Activated CD4-positive, alpha-beta T cell treated with anti-CD3 and anti-CD28 coated beads for 24 hours (primary cell): ENCODE data around the gene SIGLEC7.

ENCODE experiments used
- DNase-seq, 2 donors: peaks; one replicate each; pipeline ENCODE4 v3.0.0-alpha.2; 2020; ENCODE audit warnings: low read depth in 2 of 2

The SIGLEC7 gene

DNA sequence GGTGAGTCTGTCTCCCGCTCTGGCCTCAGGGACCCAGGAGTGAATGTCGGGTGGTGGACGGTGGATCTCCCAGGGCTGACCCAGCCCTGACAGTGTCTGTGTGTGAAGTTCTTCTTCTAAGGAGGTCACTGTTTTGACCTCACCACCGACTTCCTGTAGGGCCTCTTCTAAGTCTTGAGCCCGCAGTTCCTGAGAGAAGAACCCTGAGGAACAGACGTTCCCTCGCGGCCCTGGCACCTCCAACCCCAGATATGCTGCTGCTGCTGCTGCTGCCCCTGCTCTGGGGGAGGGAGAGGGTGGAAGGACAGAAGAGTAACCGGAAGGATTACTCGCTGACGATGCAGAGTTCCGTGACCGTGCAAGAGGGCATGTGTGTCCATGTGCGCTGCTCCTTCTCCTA, at the start of gene SIGLEC7:
SIGLEC7 (plus strand) TSS at position 183 of the 400 bp plus-strand sequence; CDS start at position 252, 69 bp downstream.
- no peak for DNase-seq

DNA sequence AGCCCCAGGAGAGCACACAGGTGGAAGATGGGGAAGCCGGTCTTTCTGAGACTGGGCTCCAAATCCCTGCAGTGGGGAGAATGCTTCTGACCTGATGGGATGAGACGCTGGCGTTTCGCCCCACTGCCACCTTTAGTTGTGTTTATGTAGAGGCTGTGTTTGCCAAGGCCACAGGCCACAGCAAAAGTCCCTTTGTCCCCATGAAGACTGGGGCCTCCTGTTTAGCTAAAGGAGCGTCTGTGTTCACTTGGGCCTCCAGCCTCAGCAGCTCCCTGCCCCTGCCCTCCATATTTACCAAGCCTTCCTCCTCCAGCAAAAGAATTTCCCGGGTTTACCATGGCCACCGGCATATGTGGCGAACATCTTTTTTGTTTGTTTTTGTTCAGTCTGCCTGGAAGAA, 49.0 kb upstream of the SIGLEC7 start:
- DNase-seq, result no peak

DNA sequence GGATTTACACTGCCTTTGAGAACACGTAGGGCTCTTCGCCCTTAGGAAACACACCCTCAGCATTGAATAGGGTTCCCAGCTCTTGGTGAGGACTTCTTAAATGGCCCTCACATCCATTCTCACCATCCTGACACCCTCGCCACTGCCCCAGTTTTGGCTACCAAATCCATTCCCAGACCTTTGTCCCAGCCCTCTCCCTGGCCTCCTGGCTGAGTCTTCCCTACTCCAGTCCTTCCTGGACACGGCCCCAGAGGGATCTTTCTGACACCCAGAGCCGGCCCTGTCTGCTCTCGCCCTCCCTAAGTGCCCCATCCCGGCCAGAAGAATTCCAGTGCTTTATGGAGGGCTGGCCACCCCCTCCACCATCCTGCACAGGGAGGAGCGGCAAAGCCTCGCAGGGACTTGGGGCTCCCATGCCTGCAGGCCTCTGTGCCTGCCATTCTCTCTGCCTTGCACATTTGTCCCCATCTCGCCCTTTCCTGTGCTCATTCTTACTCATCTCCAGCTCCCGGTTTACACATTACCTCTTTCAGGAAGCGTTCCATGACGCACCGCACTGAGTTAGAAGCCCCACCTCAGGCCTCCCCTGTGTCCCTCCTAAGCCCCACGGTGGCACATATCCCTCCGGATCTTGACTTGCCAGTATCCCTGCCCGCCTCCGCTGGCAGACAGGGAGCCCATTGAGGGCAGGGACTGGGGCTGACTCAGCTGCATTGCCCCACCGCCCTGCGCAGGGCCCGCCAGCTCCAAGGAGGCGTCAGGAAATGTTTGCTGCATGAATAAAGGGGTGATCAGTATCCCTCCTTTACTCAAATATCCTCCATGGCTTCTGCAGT, 48.4 kb upstream of the SIGLEC7 start:
- no peak for DNase-seq

DNA sequence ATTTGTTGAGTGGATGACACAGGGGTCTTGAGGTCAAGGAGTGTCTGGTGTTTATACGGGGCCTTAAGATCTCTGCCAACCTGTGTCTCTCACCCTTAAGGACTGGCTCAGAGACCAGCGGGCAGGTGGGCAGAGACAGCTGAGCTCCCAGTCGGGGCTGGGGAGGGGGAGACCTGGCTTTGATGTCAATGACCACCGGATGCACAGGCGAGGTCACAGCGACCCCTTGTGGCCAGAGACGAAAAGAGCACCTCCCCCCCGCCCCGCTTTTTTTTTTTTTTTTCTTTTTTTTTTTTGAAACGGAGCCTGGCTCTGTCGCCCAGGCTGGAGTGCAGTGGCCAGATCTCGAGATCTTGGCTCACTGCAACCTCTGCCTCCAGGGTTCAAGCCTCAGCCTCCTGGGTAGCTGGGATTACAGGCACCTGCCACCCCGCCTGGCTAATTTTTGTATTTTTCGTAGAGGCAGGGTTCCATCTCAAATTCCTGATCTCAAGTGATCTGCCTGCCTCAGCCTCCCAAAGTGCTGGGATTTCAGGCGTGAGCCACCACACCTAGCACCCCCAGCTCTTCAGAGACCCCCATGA, 47.3 kb upstream of the SIGLEC7 start:
- peak in 1 of 2 donors; percentile 17 for DNase-seq

DNA sequence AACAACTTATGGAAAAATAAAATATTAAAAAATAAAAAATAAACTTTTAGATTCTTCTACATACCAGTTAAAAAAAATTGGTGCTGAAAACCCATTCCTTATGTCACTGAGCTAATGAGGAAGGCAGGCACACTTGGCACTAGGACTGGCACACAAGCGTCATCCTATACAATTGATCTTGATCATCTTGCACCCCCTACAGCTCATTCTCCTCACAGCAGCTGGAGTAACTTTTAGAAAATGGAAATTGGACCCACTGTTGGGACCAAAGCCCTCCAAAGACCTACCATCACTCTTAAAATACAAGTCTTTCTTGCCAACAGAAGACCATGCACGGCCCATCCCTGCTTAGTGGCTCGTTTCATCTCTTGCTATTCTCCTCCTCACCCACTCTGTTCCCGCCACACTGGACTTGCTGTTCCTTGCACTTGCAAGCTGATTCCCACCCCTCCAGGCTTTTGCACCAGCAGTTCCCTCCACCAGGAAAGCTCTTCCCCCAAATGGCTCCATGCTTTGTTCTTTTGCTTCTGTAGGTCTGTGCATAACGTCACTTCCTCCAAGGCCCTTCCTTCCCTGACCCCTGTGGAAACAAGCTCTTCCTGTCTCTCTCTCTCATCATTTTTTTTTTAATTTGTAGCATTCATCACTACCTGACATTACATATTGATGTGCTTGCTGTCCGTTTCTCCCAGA, 45.5 kb upstream of the SIGLEC7 start:
- DNase-seq, result no peak

DNA sequence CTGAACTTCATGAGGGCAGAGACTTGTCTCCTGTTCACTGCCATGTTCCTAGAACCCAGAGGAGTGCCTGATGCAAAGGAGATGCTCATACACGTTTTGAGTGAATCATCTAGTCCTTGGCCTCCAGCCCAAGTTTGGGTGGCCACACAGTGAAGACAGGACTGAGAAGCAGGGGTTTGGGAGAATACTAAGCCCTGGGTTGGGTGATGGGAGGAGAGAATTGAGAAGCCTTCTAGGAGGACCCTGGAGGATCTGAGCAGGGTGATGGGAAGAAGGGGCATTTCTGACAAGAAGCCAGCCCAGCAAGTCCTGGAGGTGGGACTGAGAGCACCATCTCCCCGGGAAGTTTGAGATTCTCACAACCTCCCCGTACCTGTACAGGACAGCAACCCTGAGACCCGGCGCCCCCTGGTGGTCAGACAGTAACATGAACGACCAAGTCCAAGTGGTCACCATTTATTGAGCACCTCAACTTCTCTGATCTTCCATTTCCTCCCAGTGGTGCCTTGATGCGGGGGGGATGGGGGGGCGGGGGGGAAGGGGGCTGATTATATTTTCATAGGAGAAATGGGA, 44.8 kb upstream of the SIGLEC7 start:
- DNase-seq, result peak; percentile 66 to 73

DNA sequence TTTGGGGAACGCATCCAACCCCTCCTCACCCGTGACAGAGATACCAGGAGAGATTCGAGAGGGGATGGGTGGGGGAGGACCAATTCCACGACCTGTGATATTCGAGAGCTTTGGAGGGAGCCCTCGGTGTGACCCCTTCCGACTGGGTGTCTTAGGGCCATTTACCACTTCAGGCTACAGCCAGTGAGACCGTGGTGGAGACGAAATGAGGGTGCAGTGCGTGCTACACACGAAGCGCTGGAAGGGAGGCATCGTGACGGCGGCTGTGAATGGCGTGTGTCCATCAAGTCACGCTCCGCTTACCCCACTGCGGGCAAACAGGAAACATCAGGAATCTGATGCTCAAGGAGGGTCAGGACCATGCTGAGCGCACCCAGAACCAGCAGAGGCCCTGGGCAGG, 44.3 kb upstream of the SIGLEC7 start:
- no peak for DNase-seq

DNA sequence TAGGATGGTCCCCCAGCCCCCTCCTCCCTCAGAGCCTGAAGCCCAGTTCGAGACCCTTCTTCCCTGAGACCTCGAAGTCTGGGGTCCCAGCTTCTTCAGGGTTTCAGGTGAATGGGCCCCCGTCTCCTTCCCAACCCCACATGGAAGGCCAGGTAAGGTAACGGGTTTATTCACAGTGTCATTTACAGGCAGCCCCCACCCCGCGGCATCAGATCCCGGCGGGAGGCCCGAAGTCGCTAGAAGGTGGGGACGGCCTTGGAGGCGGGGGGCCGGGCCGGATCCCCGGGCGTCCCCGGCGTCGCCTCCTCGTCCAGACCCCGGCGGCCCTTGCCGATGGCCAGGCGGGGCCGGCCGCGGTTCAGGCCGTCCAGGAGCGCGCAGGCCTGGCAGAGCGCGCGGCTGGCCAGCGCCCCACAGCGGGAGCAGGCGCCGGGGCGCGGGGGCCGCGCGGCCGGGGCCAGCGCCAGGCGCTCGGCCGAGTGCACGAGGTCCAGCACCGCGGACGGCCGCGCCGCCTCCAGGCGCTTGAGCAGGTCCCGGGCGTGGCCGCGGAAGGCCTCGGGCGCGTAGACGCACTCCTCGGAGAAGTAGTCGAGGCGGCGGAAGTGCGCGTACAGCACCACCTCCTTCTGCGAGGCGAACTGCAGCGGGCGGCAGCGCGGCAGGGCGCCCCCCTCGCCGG, 43.6 kb upstream of the SIGLEC7 start:
- DNase-seq, result no peak

DNA sequence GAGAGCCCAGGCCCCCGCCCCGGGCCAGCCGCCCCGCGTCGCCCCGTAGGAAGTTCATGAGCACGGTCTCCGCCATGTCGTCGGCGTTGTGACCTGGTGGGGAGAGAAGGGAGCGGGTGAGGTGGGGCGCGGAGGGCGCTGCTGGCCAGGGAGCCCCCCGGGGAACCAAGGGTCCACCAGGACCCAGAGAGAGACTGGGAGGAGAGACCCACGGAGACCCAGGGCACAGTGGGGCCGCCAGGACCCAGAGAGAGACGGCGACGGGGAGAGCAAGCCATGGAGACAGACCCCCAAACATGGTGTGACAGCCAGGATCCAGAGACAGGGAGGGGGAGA, 43.1 kb upstream of the SIGLEC7 start:
- DNase-seq, result no peak

DNA sequence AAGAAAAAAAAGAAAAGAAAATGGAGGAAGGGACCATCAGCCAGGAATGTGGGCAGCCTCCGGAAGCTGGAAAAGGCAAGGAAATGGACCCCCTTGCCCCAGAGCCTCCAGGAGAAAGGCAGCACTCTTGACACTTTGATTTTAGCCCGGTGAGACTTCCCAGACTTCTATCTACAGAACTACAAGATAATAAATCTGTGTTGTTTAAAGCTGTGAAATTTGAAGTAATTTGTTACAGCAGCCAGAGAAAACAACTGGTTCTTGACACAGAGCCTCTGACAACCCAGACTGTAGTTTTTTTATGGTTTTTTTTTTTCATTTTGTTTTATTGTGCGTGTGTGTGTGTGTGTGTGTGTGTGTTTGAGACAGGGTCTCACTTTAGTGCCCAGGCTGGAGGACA, 41.5 kb upstream of the SIGLEC7 start:
- no peak for DNase-seq

DNA sequence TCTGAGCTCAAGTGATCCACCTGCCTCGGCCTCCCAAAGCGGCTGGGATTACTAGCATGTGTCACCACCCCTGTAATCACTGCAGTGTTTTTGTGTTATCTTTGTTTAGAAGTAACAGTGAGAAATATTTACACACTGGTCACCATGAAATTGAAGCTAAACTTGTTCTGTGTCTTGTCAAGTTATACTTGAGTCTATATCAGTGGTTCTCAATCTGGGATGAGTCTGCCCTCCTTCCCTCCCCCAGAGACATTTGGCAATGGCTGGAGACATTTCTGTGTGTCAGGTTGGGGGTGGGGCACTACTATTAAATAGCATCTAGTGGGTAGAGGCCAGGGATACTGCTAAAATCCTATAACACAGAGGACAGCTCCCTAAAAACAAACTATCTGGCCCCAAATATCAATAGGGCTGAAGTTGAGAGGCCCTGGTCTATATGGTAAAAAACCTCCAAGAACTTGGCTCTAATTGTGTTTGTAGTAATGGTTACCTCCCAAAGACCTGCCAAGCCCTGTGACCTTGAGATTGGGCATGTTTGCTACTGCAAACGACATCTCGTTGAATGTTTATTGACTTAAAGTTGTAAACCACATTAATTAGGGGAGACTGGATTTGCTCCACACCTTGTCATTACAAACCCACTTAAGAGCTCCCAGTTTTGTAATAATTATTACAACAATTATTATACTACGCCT, 40.8 kb upstream of the SIGLEC7 start:
- no peak for DNase-seq

DNA sequence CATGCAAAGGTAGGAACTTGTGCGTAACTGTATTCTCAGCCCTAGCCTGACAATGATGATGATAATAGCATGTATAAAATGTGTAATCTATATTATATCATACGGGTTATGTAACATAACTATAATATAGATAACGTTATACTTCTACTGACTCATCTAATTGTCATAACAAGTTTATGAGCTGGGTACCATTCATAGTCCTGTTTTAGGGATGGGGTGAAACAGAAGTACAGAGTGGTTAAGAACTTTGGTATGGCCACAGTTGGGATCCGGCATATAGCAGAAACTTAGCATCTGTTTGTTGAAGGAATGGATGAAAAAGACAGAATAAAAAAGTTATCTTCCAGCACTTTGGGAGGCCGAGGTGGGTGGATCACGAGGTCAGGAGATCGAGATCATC, 39.1 kb upstream of the SIGLEC7 start:
- DNase-seq, result no peak

DNA sequence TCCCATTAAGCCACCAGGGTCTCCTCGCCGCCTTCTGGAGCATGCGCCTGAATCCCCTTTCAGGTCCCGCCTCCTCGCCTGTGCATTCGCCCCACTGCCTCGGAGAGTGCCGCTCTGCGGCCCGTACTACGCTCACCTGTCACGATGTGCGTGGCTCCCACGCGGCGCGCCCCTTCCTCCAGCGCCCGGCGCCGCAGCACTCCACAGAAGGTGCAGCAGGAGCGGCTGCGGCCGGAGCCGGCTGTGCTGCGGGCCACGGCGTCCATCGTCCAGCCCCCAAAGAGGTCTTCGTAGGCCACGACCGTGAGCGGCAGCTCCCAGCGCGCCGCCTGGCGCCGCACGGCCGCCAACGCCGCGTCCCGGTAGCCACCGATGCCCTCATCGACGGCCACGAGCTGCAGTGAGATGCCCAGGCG, 38.2 kb upstream of the SIGLEC7 start:
- DNase-seq, result no peak

DNA sequence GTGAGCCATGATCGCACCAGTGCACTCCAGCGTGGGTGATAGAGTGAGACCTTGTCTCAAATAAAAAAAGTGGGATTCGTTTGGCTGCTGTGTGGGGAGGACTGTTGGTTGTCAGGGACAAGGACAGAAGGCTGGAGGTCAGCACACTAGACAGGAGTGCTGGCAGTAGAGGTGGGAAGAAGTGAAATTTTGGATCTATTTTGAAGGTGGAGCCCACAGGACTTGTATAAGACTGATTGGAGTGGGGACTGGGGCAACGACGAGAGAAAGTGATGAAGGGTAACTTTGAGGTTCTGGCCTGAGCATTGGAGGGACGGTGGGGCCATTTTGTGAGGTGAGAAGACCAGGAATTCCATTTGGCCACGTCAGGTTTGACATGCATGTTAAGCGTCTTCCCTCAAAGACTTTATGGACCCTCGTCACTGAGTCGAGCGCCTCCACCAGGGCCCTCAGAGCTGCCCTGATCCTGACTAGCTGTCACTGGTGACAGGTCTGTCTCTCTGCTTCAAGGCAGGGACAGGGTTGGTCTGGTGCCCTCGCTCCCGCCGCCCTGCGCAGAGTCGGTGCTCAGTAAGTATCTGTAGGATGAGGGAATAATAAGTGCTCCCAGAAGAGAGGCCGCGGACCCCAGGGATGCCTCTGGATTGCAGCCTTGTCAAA, 34.6 kb upstream of the SIGLEC7 start:
- no peak for DNase-seq

DNA sequence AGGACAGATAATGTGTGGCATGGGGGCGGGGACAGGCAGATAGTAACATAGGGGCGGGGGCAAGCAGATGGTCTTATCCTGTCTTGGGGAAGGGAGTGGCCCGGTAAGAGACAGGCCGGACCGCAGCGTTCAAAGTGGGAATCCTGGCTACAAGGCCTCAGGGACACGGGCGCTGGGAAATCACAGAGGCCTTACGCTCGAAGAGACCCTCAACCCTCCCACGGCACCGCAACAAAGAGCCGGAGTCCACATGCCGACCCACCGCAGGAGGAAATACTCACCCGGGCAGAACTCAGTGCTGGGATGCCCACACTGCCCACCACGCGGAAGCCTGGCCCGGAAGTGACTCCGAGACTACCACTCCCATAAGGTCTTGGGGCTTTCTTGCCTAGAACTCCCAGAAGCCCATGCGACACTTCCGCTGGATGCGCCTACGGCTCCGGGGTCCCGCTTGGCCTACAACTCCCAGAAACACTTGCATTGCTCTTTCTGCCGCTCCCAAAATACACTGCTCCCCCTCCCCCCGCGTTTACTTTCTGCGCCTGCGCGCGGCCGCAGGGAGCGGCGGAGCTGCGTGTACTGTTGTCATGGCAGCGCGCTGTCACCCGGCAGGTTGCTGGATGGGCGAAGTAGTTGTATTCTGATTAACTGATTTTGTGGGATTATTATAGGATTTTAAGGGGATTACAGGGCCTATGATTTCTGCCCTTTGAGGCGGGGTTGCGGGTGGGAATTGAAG, 33.9 kb upstream of the SIGLEC7 start, which contains the start of gene CTU1:
CTU1 (minus strand) TSS at position 344 of the 739 bp plus-strand sequence. CDS start 3,840 bp downstream, outside the sequence.
- peak; percentile 95 to 97 for DNase-seq

DNA sequence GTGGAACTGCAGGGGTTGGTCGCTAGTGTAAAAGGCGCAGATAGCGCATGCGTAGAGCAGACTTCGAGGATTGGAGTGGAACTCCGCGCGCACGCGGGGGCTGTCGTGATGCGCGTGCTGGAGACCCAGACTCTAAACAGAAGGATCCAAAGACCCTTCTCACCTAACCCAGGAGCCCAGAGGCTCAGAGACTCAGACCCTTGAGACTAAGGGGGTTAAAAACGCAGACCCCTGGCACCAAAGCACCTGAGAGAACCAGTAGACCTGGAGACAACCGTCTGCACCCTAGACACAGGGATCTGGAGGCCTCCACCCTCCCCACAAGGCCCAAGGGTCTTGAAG, 33.3 kb upstream of the SIGLEC7 start:
- no peak for DNase-seq

DNA sequence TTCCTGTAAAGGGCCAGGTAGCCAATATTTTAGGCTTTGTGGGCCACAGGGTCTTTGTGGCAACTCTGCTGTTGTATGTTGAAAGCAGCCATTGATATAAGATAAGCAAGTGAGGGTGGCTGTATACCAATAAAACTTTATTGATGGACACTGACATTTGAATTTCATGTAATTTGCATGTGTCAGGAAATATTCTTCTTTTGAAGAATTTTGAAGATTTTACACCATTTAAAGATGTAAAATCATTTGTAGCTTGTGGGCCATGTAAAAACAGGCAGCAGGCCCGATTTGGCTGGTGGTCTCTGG, 31.5 kb upstream of the SIGLEC7 start:
- no peak for DNase-seq

DNA sequence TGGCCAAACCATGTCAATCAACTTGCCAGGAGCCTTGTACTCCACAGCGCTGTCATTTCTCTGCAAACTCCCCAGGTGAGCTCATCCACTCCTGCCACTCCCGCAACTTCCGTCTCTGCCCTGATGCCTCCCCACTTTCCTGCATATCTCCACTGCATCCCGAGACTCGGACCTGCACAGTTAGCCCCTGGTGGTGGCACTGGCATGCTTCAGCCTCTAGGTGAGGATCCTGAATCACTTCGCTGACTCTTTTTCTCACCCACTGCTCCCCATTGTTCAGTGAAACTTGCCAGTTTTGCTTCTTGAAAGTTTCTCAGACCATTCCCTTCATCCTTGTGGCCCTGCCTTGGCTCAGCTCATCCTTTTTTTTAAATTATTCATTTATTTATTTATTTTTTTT, 30.5 kb upstream of the SIGLEC7 start:
- DNase-seq, result no peak

DNA sequence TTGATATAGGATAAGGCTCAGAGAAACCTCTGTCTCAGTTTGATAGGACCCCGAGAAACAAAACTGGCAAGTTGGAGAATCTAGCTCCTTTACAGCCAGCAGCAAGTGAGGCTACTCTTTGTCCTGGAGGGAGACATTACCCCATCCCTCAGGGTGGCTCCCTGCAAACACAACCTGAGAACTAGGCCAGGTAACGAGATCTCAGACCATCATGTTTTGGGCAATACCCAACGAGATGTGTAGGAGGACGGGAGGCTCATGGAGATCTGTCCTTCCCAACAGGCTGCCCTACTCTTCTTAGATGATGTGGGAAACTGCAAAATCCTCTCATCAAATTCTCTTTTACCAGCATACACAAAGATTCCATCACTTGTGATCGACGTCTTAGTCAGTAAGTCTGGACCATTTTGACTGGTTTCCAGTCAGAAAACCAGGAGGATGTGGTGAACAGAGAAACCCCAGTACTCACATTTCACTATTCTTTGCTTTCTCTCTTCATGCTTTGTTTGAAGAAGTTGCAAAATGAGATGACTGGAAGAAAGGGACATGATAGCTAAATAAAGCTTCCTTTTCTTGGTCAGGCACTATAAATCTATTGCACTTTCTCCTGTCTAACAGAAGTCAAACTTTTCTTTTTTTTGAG, 27.9 kb upstream of the SIGLEC7 start:
- no peak for DNase-seq

DNA sequence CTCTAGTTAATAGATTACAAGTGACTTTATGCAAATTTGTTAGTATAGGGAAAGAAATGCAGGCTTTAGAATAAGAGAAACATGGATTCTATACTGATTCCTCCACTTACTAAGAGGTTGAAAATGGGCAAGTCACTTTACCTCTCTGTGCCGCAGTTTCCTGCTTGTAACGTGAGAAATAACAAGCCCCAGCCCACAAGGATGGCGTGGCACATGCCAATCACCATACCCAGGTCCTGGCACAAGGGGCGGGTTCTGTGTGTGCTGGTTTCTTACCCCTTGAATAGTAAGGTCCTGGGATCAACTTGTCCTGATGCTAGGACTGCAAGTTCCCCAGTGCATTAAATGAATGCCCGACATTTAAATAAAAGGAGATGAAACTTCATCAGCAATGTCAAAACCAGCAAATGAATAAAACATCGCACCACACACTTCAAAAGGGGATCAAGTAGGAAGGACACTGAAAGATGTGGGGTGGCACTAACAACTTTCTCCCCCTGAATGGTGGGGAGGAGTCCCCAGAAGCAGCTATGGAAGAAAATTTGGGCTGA, 25.3 kb upstream of the SIGLEC7 start:
- DNase-seq, result no peak
